DMS153 treated with DMSO at 0.1 percent for 48 hours (cell line): ENCODE results near the gene REPS2.
A peak's percentile ranks its signal among the peaks of the same experiment; 100 is the strongest.

ENCODE experiments used
- DNase-seq: peaks from one replicate; lab custom pipeline; 2025; ENCODE audit not compliant: unreplicated experiment; lab: John Stamatoyannopoulos, UW

REPS2 gene

GRCh38 chrX:17031827-17032226 is 85.4 kb downstream of the REPS2 start:
- DNase-seq = no peak

GRCh38 chrX:17032351-17032750 is 85.9 kb downstream of the REPS2 start:
- no peak for DNase-seq

- DNase-seq = no peak
Observed at GRCh38 chrX:17033225-17033624, 86.8 kb downstream of the REPS2 start.

- no peak for DNase-seq
Observed at GRCh38 chrX:17035111-17035510, 88.7 kb downstream of the REPS2 start.

GRCh38 chrX:17036171-17036961 is 89.9 kb downstream of the REPS2 start:
- DNase-seq = no peak

- DNase-seq = no peak
Observed at GRCh38 chrX:17038277-17038676, 91.8 kb downstream of the REPS2 start.

GRCh38 chrX:17038681-17039161 is 92.3 kb downstream of the REPS2 start:
- DNase-seq = no peak

- no peak for DNase-seq
Observed at GRCh38 chrX:17039826-17040225, 93.4 kb downstream of the REPS2 start.

- no peak for DNase-seq
Observed at GRCh38 chrX:17040711-17041110, 94.3 kb downstream of the REPS2 start.

- no peak for DNase-seq
Observed at GRCh38 chrX:17042037-17042436, 95.6 kb downstream of the REPS2 start.

- DNase-seq = peak; percentile 46
Observed at GRCh38 chrX:17046478-17047097, 100.1 kb downstream of the REPS2 start.

GRCh38 chrX:17047224-17047623 is 100.8 kb downstream of the REPS2 start:
- DNase-seq = no peak

GRCh38 chrX:17052210-17052609 is 105.8 kb downstream of the REPS2 start:
- no peak for DNase-seq

- no peak for DNase-seq
Observed at GRCh38 chrX:17052793-17053192, 106.3 kb downstream of the REPS2 start.

GRCh38 chrX:17053502-17053901 is 107.0 kb downstream of the REPS2 start:
- peak; percentile 26 for DNase-seq

GRCh38 chrX:17056868-17057608 is 110.6 kb downstream of the REPS2 start:
- DNase-seq = no peak

GRCh38 chrX:17062065-17062464 is 115.6 kb downstream of the REPS2 start:
- no peak for DNase-seq

GRCh38 chrX:17065100-17065499 is 118.6 kb downstream of the REPS2 start:
- no peak for DNase-seq

GRCh38 chrX:17067534-17067933 is 121.1 kb downstream of the REPS2 start:
- DNase-seq = no peak

GRCh38 chrX:17072301-17072700 is 125.8 kb downstream of the REPS2 start:
- DNase-seq = no peak

GRCh38 chrX:17072721-17073230 is 126.3 kb downstream of the REPS2 start:
- DNase-seq = no peak

- DNase-seq = no peak
Observed at GRCh38 chrX:17075004-17075403, 128.5 kb downstream of the REPS2 start.
